ENCODE measurements around the gene KRTAP26-1. TPM values are rescaled to one million over a fixed set of nuclear protein-coding genes. Genes with fewer than 3 reads are reported as not detected.

KRTAP26-1 gene
- total RNA-seq, 1 donor from 2014 or later = not detected

DNA sequence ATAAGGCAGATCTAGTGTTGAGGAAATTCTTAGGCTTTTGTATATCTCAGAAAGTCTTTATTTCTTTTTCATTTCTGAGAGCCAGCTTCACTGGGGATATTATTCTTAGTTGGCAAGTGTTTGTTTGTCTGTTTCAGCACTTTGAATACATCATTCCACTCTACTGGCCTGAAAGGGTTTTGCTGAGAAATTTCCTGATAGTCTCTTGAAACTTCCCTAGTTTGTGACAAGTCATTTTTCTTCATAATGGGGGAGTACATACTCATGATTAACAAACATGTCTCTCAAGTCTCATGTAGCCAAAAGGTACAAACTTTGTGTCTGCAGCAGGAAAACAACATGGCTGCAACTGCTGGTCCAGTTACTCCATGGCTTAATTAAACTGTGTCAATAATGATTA, 6.3 kb upstream of the KRTAP26-1 start:
- intact Hi-C loops (cut with DNase I) = no loop called here
- no peak for TF ChIP-seq POLR2AphosphoS5 (IDR thresholded peaks at IDR 0.05; ENCODE audit: insufficient read depth in 1 of 2, low read depth in 1 of 2)
- TF ChIP-seq POLR2A (IDR thresholded peaks at IDR 0.05) = no peak
- TF ChIP-seq, protein P1, sequence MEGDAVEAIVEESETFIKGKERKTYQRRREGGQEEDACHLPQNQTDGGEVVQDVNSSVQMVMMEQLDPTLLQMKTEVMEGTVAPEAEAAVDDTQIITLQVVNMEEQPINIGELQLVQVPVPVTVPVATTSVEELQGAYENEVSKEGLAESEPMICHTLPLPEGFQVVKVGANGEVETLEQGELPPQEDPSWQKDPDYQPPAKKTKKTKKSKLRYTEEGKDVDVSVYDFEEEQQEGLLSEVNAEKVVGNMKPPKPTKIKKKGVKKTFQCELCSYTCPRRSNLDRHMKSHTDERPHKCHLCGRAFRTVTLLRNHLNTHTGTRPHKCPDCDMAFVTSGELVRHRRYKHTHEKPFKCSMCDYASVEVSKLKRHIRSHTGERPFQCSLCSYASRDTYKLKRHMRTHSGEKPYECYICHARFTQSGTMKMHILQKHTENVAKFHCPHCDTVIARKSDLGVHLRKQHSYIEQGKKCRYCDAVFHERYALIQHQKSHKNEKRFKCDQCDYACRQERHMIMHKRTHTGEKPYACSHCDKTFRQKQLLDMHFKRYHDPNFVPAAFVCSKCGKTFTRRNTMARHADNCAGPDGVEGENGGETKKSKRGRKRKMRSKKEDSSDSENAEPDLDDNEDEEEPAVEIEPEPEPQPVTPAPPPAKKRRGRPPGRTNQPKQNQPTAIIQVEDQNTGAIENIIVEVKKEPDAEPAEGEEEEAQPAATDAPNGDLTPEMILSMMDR (IDR thresholded peaks at IDR 0.05) = no peak
- H3K4me3 ChIP-seq = no peak overlapping the region
- H3K27me3 ChIP-seq = no peaks in the 10 kb centered on the region
- no peaks in the 10 kb centered on the region for H3K9me3 ChIP-seq
- no peak for DNase-seq (ENCODE audit: extremely low spot score in 2 of 2)
- H3K4me1 ChIP-seq = no peaks in the 10 kb centered on the region
- H3K36me3 ChIP-seq = no peaks in the 10 kb centered on the region
- H3K27ac ChIP-seq = no peak overlapping the region

DNA sequence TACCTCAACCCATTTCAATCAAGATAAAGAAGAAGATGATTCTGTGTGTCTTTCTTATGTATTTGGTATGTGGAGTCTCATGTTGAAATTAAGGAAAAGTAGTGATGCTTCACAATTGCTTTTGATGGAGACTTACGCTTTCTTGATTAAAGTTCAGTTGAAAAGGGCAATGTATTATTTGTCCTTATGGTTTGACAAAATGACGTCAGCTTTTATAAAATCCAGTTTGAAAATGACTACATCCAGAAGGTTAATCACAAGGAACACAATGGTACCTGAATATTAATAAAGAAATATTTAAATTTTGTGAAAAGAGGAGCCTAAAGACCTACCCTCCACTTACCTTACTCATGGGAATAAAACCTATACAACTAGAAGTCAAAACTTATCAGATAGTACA, 4.4 kb downstream of the KRTAP26-1 start:
- H3K27ac ChIP-seq = no peak overlapping the region
- TF ChIP-seq, protein P1 (IDR thresholded peaks at IDR 0.05) = no peak
- TF ChIP-seq POLR2A (IDR thresholded peaks at IDR 0.05) (no peak), POLR2AphosphoS5 (IDR thresholded peaks at IDR 0.05; ENCODE audit: insufficient read depth in 1 of 2, low read depth in 1 of 2) (no peak)
- no peak overlapping the region for H3K4me3 ChIP-seq
- intact Hi-C loops (cut with DNase I) = no loop called here
- no peak for DNase-seq (ENCODE audit: extremely low spot score in 2 of 2)
- no peaks in the 10 kb centered on the region for H3K36me3 ChIP-seq
- H3K9me3 ChIP-seq = no peaks in the 10 kb centered on the region
- no peaks in the 10 kb centered on the region for H3K27me3 ChIP-seq
- no peaks in the 10 kb centered on the region for H3K4me1 ChIP-seq

DNA sequence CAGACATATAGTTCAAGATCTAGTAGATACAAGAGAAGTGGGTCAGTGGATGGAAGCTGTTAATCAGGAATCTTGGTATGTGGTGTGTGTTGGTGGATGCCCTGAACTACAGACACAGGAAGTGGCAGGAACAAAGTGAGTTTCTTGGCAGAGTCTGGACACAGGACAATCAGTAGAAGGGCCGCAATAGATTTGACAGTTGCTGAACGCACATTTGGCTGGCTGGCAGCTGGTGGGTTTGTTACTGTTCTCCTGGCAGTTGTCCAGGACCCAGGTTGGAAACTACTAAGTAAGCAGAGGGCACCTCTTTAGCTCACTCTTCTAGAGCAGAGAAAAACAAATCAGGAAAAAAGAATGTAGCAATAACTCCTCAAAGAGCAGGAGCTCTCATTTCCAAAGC, 13.2 kb downstream of the KRTAP26-1 start:
- DNase-seq (ENCODE audit: extremely low spot score in 2 of 2) = no peak
- intact Hi-C loops (cut with DNase I) = no loop called here
- H3K27ac ChIP-seq = no peak overlapping the region
- H3K27me3 ChIP-seq = no peaks in the 10 kb centered on the region
- TF ChIP-seq, protein P1 (IDR thresholded peaks at IDR 0.05) = no peak
- TF ChIP-seq POLR2AphosphoS5 (IDR thresholded peaks at IDR 0.05; ENCODE audit: insufficient read depth in 1 of 2, low read depth in 1 of 2) (no peak), POLR2A (IDR thresholded peaks at IDR 0.05) (no peak)
- no peaks in the 10 kb centered on the region for H3K9me3 ChIP-seq
- no peaks in the 10 kb centered on the region for H3K36me3 ChIP-seq
- H3K4me3 ChIP-seq = no peak overlapping the region
- no peaks in the 10 kb centered on the region for H3K4me1 ChIP-seq

DNA sequence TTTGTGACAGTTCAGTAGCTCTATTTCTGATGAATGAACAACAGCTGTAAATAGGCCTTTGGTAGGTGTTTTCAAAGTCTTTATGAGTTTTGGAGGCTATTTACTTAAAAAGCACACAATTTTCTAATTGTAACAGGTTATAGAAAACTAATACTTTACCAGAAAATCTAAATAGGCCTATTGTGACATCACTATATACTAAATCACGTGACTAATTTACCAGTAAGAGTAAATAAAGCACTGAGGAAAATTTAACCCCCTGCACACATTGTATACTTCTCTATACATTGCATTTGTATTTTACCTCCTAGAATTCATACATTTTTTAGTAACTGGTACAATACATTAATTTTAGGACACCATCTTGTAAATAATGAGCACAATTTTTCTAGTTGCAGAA, 15.0 kb downstream of the KRTAP26-1 start:
- no peak for DNase-seq (ENCODE audit: extremely low spot score in 2 of 2)
- TF ChIP-seq POLR2AphosphoS5 (IDR thresholded peaks at IDR 0.05; ENCODE audit: insufficient read depth in 1 of 2, low read depth in 1 of 2) (no peak), POLR2A (IDR thresholded peaks at IDR 0.05) (no peak)
- TF ChIP-seq, protein P1 (IDR thresholded peaks at IDR 0.05) = no peak
- Histone ChIP-seq H3K9me3 (no peaks in the 10 kb centered on the region), H3K4me3 (no peak overlapping the region), H3K36me3 (no peaks in the 10 kb centered on the region), H3K27me3 (no peaks in the 10 kb centered on the region), H3K4me1 (no peaks in the 10 kb centered on the region), H3K27ac (no peak overlapping the region)
- intact Hi-C loops (cut with DNase I) = no loop called here

DNA sequence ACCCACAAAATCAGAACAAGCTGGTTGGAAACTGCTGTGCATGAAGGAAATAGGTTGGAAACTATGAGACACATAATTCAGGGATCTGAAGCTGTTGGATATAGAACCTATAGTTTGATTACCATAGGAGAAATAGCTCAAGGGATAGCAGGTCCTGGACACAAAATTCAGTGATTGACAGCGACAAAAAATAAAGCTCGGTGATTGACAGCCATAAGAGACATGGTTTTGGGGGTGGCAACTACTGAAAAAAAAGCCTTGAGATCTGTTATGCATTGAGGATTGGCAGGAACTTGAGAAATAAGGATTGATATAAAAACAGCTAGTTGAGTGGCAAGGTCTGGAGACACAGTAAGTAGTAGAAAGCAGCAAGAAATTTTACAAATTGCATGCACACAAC, 30.9 kb downstream of the KRTAP26-1 start, which contains the start of gene KRTAP25-1:
KRTAP25-1 (minus strand) TSS at position 300 of the 400 bp plus-strand sequence; CDS start at position 276, 24 bp downstream.
- no peaks in the 10 kb centered on the region for H3K27me3 ChIP-seq
- no peak for DNase-seq (ENCODE audit: extremely low spot score in 2 of 2)
- no peak within 1 kb of the TSS for H3K4me3 ChIP-seq
- TF ChIP-seq POLR2AphosphoS5 (IDR thresholded peaks at IDR 0.05; ENCODE audit: insufficient read depth in 1 of 2, low read depth in 1 of 2) = no peak
- TF ChIP-seq, protein P1 (IDR thresholded peaks at IDR 0.05) = no peak
- TF ChIP-seq POLR2A (IDR thresholded peaks at IDR 0.05) = no peak
- H3K36me3 ChIP-seq = no peaks in the 10 kb centered on the region
- H3K9me3 ChIP-seq = no peaks in the 10 kb centered on the region
- no peaks in the 10 kb centered on the region for H3K4me1 ChIP-seq
- H3K27ac ChIP-seq = no peak within 1 kb of the TSS
- intact Hi-C loops (cut with DNase I) = no loop called here
